C4-2B (cell line): Measurements from ENCODE around the gene METTL26.

Experiments used
- H3K27ac ChIP-seq: fragments of 450-650 bp; 2 replicates; pipeline ENCODE4 v1.5.1; 2017
- ZFX ChIP-seq: fragments of 450-650 bp; IDR thresholded peaks from 2 replicates; pipeline ENCODE4 v1.6.1; 2017
- TF ChIP-seq, protein P1 (sequence below): fragments of 450-650 bp; conservative IDR thresholded peaks from 2 replicates; pipeline ENCODE4 v1.5.1; 2017; ENCODE audit warnings: mild to moderate bottlenecking

METTL26 gene

DNA sequence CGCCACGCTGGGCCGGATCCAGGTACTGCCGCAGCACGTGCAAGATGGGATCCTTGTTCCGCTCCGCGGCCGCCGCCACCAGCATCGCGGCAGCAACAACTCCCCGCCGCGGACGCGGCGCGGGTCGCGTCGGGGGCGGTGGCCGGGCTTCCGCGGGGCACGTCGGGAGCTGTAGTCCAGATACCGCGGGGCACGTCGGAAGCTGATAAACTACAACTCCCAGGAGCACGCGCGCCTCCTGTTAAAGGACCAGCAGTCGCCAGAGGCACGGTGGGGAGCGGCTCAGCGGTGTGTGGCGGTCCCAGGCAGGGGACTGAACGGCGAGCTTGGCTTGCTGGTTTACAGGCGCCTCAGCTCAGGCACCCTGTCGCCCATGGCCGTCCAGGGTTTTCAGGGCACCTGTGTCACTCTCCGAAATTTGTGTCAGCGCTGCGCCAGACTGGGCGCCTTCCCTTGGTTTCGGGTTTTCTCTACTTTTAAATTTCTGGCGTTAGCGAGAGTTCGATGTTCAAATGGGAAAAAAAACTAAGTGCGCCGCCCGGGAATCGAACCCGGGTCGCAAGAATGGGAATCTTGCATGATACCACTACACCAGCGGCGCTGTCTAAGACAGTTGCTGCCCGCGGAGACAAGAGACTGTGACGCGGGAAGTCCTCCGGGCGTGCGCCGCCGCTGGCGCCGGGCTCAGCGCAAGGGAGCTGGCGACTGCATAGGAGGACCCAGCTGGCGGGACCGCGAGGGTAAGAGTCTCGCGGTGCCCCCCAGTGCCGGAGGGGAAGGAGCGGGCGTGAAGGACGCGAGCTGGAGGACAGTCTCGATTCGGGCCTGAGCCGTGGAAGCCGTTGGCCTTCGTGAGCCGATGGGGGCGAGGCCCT lies at the start of gene METTL26:
Gene METTL26, minus strand, starts transcription at position 100 of the 875 bp plus-strand sequence. Its CDS starts 15 bp downstream, at position 85.
- peak within 1 kb of the TSS; percentile 98 for H3K27ac ChIP-seq
- TF ChIP-seq, protein P1, sequence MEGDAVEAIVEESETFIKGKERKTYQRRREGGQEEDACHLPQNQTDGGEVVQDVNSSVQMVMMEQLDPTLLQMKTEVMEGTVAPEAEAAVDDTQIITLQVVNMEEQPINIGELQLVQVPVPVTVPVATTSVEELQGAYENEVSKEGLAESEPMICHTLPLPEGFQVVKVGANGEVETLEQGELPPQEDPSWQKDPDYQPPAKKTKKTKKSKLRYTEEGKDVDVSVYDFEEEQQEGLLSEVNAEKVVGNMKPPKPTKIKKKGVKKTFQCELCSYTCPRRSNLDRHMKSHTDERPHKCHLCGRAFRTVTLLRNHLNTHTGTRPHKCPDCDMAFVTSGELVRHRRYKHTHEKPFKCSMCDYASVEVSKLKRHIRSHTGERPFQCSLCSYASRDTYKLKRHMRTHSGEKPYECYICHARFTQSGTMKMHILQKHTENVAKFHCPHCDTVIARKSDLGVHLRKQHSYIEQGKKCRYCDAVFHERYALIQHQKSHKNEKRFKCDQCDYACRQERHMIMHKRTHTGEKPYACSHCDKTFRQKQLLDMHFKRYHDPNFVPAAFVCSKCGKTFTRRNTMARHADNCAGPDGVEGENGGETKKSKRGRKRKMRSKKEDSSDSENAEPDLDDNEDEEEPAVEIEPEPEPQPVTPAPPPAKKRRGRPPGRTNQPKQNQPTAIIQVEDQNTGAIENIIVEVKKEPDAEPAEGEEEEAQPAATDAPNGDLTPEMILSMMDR = no peak
- peak; percentile 44 for TF ChIP-seq ZFX

DNA sequence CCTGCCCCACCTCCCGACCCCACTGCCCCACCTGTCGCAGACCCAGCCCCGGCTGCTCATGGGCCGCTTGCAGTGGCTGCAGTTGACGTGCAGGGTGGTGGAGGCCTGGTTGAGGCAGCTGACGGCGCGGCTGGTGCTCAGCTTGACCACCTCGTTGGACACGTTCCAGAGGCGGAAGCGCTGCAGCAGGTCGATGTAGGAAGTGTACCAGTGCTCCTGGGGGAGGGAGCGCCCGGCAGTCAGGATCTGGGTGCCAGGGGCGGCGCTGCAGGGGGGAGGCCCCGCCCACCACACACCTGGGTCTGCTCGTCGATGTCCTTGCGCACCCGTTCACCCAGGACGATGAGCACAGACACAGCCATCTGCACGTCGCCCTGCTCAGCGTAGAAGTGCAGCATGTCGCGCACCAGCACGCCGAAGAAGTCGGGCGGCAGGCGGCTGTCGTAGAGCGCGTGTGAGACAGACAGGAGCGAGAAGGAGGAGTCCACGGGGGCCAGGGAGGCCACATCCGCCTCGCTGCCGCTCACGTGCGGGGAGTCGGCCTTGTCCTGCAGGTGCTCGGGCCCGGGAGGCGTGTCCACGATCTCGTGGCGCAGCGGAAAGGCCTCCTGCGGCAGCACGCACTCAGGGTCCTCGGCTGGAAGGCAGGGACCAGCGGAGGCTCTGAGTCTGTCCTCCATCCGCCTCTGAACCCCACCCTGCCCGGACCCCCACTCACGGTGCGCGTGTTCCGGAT lies 49.0 kb upstream of the METTL26 start:
- TF ChIP-seq ZFX = no peak
- TF ChIP-seq, protein P1 = no peak
- H3K27ac ChIP-seq = peak overlapping the region; percentile 94

DNA sequence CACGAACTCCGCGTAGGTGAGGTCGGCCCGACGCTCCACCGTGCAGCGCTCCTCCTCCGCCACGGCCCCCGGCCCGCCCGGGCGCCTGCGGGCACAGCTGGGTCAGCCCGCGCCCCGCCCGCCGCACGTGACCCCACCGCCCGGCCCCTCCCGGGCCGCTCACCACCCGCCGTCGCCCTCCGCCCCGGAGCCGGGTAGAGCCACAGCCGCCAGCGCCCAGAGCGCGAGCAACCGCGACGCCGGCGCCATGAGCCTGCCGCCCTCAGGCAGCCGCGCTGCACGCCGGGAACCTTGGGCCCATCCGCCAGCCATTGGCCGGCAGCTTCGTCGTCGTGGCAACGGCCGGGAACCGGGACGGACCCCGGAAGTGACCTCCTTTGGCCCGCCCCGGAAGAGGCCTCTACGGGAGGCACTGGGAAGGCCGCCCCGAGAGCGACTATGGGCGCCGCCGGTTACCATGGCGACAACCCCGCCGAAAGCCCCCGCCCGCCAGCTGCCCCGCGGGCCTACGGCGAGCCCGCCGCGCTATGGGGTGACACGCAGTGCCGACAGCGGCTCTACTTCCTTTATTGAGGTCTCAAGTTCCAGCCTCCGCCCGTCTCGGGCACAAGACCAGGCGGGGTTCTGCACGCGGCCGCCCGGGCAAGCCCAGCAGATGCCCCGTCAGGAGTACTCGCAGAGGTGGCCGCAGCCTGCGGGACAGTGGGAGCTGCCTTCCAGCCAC lies 48.1 kb upstream of the METTL26 start, which contains the start of gene JMJD8:
Gene JMJD8, minus strand, starts transcription at position 264 of the 724 bp plus-strand sequence. Its CDS starts 15 bp downstream, at position 249.
- peak; percentile 67 for TF ChIP-seq ZFX
- TF ChIP-seq, protein P1 = no peak
- peak within 1 kb of the TSS; percentile 94 for H3K27ac ChIP-seq

DNA sequence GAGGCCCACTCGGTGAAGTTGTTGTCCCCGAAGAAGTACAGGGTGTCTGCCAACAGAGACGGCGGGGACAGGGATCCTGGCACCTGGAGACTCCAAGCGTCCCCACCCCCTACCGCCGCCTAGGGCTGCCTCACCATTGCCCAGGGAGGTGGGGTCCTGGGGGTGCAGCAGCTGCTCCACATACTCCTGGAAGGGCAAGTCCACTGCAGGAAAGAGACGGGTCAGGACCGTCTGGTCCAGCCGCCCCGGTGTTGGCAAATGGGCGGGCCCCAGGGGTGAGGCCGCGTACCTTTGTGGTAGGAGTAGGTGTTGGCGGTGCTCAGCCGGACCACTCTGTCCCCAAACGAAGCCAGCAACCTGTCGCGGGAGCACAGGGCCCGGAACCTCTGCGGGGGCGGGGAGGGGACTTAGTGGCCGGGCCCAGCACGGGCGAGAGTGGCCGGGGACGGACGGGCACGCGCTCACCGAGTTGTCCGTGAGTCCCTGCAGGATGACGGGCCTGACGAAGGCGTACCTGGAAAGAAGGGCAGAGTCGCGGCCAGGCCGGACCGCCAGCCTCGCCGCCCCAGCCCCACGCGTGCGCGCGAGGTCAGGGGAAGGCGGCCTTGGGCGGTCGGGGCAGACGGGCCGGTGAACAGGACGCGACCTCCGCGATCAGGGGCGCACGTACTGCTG lies 47.4 kb upstream of the METTL26 start:
- TF ChIP-seq, protein P1 = no peak
- TF ChIP-seq ZFX = peak; percentile 83
- peak overlapping the region; percentile 94 for H3K27ac ChIP-seq

DNA sequence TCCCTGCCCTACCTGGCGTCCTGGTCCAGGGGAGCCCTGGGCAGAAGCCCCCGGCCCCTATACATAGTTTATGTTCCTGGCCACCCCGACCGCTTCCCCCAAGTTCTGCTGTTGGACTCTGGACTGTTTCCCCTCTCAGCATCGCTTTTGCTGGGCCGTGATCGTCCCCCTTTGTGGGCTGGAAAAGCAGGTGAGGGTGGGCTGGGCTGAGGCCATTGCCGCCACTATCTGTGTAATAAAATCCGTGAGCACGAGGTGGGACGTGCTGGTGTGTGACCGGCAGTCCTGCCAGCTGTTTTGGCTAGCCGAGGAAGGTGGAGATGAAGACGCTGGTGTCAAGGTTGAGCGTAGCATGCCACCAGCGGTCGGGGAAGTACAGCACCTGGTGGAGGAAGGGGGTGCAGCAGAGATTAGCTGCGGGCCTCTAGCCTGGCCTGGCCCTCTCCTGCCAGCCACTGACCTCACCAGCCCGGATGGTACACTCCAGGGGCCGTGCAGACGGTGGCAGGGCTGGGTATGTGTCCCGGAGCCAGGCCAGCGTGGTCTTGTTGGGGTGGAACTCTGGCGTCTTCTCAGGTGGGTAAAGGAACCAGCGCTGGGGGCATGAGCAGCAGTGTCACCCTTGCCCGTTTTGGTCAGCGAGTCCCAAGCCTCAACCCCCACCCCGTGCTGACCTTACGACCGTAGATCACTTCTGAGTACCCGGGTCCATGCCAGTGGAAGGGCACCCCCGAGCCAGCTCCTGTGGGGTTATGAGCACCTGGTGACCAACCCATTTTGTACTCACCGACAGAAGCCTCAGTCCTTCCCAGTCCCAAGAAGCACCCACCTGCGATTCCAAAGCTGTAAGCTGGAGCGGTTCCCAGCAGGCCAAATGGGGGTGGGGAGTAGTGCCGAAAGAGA lies 46.6 kb upstream of the METTL26 start:
- no peak for TF ChIP-seq ZFX
- TF ChIP-seq, protein P1 = no peak; the same call in 1 of the 2 replicates

DNA sequence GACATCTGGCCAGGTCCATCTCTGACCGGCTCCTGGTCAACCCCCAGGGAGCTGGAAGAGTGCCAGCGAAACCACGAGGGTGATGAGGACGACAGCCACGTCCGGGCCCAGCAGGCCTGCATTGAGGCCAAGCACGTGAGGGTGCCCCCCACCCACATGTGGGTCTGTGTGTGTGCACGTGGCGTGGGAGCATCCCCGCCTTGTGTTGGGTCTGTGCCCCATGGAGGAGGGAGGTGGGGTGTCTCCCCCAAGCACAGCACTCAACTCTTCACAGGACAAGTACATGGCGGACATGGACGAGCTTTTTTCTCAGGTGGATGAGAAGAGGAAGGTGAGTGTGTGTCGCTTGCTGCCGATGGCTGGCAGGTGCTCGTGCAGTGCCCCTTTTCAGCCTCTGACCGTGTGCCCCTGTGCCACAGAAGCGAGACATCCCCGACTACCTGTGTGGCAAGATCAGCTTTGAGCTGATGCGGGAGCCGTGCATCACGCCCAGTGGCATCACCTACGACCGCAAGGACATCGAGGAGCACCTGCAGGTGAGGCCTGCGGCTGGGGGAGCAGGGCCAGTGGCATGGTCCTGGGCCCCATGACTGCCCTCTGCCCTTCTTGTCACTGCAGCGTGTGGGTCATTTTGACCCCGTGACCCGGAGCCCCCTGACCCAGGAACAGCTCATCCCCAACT lies 45.8 kb upstream of the METTL26 start:
- peak overlapping the region; percentile 94 for H3K27ac ChIP-seq

More for the DNA sequence above, 46.6 kb upstream of the METTL26 start:
- H3K27ac ChIP-seq = peak overlapping the region; percentile 94

More for the DNA sequence above, 45.8 kb upstream of the METTL26 start:
- TF ChIP-seq, protein P1 = no peak
- TF ChIP-seq ZFX = no peak
